Neural progenitor cell (in vitro differentiated cells): ENCODE results near the gene PDZRN4.

Experiments
- CTCF ChIP-seq: fragments of 200-600 bp; sonication (generic); IDR thresholded peaks from 2 replicates; pipeline ENCODE4 v1.5.1; 2017; ENCODE audit warnings: antibody characterized with exemption, mild to moderate bottlenecking
- EZH2 ChIP-seq: fragments of 200-600 bp; sonication (generic); IDR thresholded peaks from 2 replicates; pipeline ENCODE4 v1.6.1; 2017; ENCODE audit warnings: antibody characterized with exemption, mild to moderate bottlenecking, moderate library complexity
- EZH2phosphoT487 ChIP-seq: fragments of 200-600 bp; sonication (generic); IDR thresholded peaks from 2 replicates; pipeline ENCODE4 v1.6.1; 2017; ENCODE audit warnings: antibody characterized with exemption

- TF ChIP-seq CTCF (no peak), EZH2 (no peak), EZH2phosphoT487 (no peak)
Measured at GRCh38 chr12:41211448-41211847, 23.3 kb downstream of the PDZRN4 start.
